GM21529 (cell line): ENCODE data around the gene MDM4.
"Not testable (repeated sequence)": the region's sequence is repeated elsewhere in the genome, so short reads cannot be mapped to it uniquely, and the experiment has no call there.

ENCODE experiments used
- ATAC-seq: cut with Tn5 transposase; IDR thresholded peaks from one replicate; pipeline ENCODE4 v1.9.1; 2021; ENCODE audit not compliant: unreplicated experiment

MDM4 gene, protein sequence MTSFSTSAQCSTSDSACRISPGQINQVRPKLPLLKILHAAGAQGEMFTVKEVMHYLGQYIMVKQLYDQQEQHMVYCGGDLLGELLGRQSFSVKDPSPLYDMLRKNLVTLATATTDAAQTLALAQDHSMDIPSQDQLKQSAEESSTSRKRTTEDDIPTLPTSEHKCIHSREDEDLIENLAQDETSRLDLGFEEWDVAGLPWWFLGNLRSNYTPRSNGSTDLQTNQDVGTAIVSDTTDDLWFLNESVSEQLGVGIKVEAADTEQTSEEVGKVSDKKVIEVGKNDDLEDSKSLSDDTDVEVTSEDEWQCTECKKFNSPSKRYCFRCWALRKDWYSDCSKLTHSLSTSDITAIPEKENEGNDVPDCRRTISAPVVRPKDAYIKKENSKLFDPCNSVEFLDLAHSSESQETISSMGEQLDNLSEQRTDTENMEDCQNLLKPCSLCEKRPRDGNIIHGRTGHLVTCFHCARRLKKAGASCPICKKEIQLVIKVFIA

DNA sequence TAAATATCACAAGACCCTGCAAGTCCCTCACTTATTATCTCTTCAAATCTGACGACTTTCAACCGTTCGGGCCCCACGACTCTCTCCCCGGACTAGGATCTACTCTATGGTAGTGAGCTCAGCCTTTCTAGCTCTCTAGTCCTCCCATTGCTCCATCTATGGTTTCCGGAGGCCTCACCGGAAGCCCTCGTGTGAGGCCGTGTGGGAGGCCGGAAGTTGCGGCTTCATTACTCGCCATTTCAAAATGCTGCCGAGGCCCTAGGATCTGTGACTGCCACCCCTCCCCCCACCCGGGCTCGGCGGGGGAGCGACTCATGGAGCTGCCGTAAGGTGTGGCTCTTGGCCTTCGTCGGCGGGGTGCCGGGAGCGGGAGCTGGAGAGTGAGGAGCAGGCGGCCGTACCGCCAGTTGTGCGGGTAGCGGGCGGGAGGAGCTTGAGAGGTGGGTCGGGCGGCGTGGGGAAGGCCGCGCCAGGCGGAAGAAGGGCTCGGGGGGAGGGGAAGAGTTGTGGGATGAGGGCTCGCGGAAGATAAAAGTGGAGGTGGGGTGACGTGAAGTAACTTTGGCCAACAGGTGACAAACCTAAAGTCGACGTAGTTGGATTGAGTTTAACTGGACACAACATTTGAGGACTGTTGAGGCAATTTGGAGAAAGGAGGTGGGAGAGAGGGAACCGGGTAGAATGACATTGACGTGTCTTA lies at the start of gene MDM4:
Gene MDM4, plus strand, starts transcription at position 227 of the 700 bp plus-strand sequence. CDS start 9,113 bp downstream, outside the sequence.
- ATAC-seq = peak; percentile 68

DNA sequence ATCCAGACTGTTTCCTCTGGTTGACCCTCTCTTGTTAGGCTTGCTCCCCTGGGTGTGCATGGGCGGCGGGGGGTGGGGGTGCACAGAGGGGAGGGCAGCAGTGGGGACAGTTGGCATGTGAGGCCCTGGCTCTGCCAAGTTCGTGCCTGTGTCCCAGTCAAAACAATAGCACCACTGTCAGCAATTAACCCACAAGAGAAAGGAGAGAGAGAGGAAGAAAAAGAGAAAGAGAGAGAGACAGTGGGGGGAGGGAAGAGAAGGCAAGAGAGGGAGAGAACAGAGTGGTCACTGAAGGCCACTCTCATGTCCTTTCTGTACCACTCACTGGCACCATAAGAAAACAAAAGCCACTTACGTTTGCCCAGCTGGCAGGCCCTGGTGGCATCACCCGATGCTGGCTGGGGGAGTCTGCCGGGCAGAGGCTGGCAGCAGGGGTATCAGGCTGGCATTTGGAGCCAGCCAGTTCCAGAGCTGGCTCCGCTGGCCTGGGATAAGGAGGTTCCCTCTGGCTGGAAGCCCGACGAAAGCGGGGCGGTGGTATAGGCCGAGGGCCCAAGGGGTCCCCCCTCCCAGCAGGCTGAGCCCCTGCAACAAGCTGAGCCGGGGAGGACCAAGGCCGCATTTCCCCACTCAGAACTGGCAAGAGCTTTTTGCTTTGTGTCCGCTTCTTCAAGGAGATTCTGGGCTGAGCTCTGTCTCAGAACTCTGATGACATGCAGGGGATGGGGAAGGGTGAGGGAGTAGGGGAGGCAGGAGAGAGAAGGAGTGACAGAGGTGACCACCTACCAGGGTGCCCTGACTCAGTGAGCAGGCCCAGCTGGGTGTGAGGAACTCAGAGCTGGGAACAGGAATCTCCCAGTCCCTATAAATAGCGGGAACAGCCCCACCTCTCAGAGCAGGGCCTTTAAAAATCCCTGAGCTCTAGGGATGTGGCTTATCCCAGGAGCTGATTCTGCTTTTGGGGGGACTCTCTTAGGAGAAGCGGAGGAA lies 49.5 kb upstream of the MDM4 start:
- ATAC-seq = no peak

DNA sequence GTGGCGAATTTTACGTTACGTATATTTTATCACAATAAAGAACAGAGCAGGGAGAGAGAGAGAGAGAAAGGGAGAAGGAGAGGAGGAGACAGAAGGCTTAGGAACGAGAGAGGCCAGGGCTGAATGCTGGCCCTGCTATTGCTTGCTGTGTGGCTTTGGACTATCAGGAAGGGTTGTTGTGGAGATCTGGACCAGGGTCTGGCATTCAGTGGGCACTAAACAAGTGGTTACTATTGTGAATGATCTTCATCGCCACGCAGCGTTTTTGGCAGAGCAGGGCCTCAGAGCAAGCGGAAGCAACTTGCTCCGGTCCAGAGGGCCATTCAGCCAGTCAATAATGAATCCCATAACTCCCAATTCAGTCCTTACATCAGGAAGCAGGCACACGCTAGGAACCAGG lies 48.0 kb upstream of the MDM4 start:
- no peak for ATAC-seq

DNA sequence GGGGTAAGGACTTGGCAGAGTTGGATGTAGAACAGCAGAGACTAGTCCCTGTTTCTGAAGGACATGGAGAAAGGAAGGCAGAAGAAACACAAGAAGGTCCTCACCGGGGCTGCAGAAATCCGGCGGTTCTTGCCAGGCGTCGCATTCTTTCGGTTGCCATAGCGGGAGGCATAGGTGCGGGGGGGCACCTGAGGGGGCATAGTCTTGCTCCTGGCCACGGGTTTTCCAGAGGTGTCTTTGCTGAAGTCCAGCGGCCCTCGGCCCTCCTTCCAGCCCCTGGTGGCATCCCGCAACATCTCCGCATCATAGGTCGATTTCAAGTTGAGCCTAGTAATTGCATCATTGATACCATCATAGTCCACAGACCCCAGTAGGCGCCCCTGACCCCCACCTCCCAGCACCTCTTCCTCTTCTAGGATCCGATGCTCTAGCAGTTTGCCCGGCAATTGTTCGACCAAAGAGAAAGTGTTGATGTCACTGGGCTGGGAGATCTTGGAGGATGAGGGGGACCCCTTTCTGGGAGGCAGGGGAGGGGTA lies 47.4 kb upstream of the MDM4 start:
- no peak for ATAC-seq

DNA sequence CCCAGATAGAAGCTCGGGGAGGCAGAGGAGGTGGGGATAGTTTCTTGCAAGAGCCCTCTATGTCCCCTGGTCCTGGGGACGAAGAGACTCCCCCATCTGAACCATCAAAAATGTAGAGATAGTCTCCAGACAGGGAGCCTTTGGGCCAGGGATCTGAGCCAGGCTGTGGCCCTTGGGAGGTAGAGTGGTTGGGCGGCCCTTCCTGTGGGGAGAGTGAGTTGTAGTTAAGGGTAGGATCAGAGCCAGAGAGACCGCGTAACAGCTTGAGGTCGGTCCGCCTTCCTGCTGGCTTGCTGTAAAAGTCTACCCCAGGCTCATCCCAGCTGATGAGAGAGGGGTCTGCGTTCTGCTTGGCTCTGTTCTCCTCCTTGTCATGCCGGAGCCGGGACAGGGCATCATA lies 46.9 kb upstream of the MDM4 start:
- no peak for ATAC-seq

DNA sequence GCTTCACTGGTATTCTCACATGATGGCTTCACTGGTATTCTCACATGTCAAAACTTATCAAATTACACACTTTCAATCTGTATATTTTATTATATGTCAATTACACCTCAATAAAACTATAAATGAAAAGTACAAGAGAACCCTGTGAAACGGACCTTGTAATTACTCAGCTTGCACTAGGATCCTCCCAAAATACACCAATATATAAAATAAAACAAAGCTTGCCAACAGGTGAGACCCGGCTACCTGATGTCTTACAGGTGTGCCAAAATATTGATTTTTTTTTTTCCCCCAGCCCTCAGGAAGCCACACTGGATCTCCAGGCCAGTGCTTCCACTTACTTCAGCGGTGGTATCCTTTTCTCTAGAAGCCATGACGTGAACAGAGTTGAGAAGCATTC lies 44.5 kb upstream of the MDM4 start:
- no peak for ATAC-seq

DNA sequence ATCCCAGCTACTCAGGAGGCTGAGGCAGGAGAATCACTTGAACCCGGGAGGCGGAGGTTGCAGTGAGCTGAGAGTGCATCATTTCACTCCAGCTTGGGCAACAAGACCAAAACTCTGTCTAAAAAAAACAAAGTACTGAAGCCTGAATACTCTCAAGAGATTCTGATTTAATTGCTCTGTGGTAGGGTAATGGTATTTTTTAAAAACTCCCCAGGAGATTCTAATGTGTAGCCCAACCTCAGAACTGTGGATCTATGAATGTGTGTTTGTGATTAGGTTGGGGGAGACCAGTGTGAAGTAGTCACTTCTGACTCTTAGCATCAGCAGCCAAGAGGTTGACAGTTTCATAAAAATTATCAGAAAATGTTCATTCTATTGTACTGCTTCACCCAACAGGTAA lies 43.5 kb upstream of the MDM4 start:
- no peak for ATAC-seq

DNA sequence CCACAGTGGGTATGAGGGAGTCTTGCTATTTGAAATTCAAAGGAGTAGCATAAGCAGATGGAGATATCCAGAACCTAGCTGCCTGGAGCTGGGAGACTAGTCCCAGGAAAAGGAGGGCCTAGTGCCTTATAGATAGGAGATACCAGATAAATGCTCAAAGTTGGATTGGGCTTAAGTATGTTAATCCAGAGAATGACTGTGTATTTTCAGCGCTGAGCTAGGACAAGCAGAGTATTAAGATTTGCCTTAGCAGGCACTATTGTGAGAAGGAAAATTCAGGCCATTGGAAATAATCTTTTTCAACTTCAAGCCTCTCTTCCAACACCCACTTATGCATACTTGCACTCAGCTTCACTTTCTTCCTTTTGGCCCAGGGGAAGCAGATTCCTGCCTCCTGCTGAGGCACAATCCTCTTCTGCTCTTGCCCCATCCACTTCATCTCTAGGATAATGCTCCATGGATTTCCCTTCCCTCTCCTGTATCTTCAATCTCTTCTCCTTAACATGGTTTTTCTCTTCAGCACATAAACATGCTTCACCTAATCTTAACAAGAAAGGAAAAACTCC lies 42.7 kb upstream of the MDM4 start:
- ATAC-seq = no peak

DNA sequence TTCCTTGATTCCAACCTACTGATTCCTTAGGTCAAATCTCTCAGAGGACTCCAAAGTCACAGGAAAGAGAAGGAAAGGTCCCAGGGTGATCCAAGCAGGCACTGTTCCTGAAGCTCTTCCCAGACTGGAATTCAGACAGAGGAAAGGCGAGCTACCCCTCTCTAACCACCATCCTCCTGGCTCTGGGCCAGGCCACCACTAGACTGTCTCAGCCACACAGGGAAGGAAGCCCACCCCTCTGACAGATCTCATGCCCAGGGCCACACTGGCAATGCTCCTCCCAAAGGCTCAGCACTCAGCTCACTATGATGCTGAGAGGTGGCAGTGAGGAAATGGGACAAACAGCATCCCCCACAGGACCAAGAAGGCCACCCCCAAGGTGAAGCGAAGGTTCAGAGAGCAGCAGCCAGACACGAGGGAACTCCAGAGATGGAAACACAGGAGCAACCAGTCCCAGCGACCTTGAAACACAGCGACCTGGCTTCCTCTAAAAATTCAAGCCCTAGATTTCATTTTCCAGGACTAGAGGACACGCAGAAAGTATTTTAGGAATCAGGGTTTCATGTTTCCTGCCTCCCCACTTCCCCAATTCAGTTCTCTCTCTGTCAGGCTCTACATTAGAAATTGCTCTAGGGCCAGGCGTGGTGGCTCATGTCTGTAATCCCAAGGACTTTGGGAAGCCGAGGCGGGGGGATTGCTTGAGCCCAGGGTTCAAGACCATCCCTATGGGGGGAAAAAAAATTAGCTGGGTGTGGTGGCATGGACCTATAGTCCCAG lies 40.4 kb upstream of the MDM4 start:
- no peak for ATAC-seq

DNA sequence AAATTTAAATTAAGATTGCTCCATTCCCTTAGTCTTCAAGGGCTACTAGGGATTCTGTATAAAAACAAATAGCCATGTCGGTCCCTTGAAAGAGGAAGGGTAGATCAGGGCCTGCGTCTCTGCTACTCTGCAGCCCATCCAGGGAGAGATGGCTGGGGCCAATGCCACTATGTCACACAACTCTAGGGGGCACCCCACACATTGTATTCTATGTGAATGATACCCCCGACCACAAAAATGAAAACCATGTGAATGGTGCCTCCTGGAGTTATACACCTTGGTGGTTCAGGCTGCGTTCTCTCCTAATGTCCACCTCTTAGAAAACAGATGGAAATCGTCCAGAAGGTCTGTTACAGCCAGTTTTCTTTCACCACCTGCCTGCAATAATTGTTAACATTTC lies 39.6 kb upstream of the MDM4 start:
- no peak for ATAC-seq

DNA sequence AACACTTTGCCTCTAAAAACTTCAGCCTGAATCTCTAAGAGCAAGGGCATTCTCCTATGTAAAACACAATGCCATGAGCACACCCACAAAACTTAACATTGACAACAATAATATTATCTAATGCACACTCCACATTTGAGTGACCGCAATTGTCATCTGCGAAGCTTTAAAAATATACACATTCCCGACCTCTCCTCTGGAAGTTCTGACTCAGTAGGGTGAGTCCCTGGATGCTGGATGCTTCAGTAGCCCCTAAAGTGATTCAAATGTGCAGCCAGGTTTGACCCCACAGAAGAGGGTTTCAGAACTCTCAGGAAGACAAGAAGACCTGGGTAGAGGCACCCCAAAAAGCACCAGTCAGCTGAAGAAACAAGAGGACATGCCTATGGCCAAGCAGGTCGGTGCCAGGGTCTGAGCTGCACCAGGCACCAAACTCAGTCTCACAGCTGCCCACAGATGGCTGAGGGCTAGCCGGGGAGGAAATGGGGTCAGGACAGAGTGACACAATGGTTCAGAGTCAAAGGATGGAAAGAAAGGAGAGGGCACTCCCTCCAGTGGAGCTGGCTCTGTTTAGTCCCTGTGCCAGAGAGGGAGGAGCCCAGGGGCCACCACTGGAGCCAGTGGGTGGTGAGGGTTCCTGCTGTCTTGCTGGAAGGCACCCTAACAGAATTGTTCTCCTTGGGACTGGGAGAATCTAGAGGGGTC lies 39.0 kb upstream of the MDM4 start:
- ATAC-seq = no peak

DNA sequence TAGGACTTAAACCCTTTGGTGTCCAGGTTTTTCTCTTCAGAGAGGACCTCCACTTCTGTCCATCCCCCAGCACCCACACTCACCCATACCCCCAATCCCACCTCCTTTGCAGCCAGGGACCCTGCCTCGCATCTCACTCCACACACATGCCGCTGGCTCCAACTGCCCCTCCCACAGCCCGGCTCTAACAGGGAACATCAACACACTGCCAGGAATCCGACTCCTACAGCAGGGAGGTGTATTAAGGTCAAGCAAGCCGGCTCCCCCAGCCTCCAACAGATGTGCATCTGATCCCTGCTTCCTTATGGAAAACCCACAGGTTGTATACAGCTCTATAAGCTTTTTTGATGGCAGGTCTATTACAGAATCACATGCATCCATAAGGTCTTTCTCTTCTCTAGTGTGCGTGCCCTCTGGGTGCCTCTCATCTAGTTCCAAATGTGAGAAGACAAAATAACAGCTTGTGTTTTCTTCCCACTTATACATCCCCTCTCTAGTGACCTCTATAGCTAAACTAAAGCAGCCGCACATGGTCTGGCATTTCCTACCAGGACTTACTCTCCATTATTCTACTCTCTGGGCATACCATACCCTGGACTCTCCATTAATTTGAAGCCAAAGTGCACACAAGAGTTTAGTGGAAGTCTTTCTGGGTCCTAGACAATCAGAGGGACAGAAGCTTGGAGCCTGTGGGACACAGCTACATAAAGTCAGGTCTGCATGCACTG lies 37.9 kb upstream of the MDM4 start:
- ATAC-seq = no peak

DNA sequence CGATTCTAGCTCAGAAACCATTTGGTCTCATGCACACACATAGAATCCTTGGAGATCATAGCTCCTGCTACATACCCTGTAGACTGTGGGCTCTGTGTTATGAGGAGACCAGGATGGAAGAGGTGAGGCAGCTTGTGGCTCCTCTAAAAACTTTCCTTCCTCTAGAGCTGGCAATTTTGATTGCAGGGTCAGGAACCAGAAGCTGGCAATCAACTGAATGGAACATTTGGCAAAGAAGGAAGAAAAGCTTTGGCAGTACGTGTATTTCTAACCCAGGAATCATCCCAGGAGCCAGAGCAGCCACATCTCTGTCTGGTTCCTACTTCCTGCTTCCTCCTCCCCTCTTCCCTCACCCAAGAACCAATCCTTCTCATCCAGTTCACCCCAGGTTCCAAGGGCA lies 37.3 kb upstream of the MDM4 start:
- no peak for ATAC-seq

DNA sequence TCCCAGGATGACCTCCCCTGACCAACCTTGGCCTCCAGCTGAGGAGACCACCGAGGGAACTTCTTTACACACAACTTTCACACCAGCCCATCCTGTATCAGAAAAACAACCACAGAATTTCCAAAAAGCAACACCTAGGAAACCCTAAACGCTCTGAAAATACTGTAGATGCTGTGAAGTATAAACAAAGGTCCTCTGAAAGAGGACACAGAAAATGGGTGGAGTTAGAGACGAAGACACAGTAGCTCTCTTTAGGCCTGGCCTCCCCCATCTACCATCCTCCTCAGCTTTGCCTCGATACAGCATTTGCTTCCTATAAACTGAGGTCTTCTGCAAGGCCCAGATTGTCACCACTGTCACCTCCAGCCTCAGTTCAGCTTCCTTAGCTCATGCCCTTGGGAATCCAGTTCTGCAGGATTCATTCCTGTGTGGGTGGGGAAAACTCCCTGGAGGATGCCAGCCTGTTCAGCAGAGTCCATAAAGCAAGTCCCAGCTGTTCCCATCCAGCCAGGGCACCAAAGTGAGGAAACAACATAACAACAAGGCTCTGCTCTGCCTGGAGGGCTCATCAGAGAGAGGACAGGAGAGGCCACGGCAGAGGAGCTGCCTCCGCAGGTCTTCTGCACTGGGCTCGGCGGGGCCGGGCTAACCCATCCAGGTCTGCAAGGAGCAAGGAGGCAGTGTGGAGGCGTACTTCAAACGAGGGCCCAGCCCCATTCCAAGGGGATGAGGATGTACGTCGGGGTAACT lies 36.6 kb upstream of the MDM4 start:
- ATAC-seq = no peak

DNA sequence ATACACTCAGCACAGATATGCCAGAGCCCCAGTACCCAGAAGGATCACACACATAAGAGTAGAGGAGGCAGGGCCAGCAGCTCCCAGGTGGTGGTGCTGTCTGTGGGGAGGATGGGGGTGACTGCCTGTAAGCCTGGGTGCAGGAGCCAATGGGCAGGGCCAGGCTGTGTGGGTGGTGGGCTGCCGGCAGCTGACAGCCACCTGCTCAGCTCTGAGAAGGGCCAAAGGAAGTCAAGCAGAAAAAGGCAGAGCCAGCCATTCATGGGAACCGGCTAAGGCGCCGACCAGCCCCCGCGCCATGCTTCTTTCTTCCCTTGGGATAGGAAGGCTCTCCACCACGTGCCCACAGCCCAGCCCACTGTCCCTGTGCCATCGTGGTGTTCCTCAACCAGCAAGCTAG lies 35.7 kb upstream of the MDM4 start:
- peak; percentile 64 for ATAC-seq

DNA sequence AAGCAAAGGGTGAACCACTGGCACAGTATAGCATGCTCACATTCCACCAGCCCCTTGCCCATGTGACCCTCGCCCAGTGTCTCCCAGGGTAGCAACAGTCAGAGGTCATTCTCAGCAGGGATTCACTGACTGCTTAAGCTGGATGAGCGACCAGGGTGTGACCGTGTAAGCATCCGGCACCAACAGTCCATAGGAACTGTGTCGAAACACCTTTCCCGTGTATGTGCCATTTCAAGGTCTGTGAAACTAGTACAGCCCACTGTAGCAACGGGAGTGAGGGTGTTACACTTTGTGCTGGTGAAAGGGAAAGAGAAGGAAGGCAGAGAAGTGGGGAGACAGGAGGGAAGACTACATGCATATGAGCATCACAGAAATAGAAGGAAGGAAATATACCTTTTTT lies 32.4 kb upstream of the MDM4 start:
- no peak for ATAC-seq

DNA sequence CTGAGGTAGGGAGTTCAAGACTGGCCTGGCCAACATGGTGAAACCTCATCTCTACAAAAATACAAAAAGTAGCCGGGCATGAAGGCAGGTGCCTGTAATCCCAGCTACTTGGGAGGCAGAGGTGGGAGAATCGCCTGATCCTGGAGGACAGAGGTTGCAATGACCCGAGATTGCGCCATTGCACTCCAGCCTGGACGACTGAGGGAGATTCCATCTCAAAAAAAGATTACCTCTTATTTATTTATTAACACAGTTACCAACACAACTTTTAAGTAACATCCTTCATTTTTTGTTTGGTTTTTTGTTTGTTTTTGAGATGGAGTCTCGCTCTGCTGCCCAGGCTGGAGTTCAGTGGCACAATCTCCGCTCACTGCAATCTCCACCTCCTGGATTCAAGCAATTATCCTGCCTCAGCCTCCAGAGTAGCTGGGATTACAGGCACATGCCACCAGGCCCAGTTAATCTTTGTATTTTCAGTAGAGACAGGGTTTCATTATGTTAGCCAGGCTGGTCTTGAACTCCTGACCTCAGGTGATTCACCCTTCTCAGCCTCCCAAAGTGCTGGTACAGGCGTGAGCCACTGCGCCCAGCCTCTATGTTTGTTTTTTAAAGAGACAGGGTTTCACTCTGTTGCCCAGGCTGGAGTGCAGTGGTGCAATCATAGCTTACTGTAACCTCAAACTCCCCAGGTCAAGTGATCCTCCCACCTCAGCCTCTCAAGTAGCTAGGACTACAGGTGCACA lies 29.5 kb upstream of the MDM4 start:
- ATAC-seq = not testable (repeated sequence)
